Hematopoietic multipotent progenitor cell (in vitro differentiated cells): ENCODE data around the gene FAM98B. TPM values are rescaled to one million over a fixed set of nuclear protein-coding genes. Genes with fewer than 3 reads are reported as not detected.
"Not testable (repeated sequence)": the region's sequence is repeated elsewhere in the genome, so short reads cannot be mapped to it uniquely, and the experiment has no call there.

Experiments used
- DNase-seq, 3 donors: peaks; one replicate each; pipeline ENCODE4 v3.0.0-alpha.2; 2011 to 2015; ENCODE audit warnings: low read depth in 2 of 3, low spot score in 2 of 3
- total RNA-seq: library from RNA; depleted of rRNA; stranded (reverse); fragments of >200 nt; gene quantifications from one replicate; pipeline ENCODE4 v1.2.3, GENCODE V29; 2012

Gene FAM98B
- total RNA-seq, result 7.3 TPM

DNA sequence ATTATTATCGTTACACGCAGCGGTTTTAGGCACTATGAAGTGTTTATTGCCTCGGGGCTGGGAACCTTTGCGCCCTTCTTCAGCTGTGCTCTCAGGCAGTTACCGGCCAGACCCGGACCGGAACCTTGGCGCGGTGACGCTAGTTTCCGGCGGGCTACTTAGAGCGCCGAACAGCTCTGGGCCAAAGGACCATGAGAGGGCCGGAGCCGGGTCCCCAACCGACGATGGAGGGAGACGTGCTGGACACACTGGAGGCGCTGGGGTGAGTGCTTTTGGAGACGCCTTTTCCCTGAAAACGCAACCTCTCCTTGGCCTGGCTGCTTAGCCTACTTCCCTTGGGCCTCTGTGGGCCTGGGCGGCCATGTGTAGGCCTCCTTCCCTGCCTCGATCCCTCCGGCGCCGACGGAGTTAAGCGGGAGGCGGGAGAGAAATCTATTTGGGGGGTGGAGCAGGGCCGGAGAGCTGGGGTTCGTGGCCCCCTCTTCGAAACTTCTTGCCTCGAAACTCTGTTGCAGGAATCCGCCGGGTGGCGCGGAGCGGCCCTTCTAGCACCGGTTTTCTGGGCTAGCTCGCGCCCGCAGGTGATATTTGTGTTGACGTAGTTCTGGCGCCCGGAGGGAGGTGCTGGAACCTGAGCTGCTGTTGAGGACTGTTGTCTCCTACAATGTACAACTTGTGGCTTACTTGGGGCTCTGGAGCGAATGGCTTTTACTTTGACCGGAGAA lies at the start of gene FAM98B:
FAM98B (plus strand) TSS at position 157 of the 725 bp plus-strand sequence; CDS start at position 192, 35 bp downstream.
- peak; percentile 72 to 91 (median 86) for DNase-seq

DNA sequence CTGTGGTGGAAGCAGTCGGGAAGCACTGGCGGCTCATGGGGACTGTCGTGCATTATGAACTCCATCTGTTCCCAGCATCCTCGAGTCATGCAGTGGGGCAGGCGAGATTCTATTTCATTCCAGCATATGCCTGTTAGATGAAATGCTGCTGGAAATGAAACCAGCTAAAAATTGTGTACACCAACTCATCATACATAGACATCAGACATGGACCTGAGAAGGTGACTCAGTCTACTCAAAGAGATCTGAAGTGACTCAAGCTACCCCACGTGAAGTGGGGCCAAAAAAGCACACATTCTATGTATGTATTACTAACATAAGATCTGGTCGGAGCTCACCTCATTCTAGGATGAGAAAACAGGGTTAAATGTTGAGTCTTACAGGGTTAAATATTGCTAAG lies 47.5 kb upstream of the FAM98B start:
- DNase-seq, result no peak

DNA sequence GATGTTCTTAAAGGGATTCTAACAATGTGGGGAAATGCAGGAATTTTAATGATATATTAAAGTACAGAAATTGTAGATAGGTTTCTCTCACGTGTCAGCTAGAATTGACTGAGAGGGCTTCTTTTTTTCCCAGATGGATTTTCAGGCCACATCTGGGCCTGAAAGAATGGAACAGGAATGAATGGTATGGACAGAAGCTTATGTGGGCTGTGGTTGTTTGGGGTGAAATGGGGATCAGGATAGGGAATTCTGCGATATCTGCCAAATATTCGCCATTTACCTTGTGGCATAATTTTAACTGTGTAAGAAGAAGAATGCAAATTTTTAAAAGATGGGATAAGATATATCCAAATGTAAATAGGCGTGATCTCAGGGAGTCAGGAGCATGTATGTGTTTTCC lies 45.4 kb upstream of the FAM98B start:
- DNase-seq, result no peak

DNA sequence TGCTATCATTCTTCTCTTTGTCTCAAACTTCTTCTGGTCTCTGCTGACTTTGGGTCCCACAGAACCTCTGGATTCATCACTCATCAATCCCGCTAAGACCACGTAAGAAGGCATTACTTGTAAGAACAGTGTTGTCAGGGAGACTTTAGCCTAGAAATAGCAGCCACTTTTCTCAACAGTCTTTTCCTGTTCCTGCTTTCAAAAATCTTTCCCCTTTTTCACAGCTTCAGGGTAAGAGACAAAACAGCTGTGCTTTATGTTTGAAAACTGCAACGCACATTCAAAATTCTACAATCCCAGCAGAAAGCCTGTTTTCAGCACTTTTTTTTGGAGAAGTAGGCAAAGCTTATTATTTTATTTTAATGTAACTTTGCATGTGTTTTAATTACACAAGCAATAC lies 42.0 kb upstream of the FAM98B start:
- peak in 1 of 3 donors; percentile 19 for DNase-seq

DNA sequence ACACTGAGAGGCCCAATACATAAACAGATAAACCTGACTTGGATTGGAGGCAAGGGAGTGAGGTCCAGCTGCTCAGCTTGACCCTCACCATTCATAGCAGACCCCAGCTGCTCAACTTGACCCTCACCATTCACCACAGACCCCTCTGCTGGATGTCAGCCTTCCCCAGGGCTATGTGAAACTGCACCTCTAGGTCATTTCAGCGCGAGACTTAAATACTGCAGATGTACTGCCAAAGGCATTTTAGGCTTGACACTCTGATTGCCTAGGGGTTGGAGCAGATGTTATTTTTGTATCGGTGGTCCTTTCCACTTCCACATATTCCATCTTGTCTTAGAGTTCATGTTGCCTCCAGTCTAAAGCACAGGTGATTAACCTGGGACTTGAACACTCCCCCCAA lies 41.5 kb upstream of the FAM98B start:
- DNase-seq, result no peak

DNA sequence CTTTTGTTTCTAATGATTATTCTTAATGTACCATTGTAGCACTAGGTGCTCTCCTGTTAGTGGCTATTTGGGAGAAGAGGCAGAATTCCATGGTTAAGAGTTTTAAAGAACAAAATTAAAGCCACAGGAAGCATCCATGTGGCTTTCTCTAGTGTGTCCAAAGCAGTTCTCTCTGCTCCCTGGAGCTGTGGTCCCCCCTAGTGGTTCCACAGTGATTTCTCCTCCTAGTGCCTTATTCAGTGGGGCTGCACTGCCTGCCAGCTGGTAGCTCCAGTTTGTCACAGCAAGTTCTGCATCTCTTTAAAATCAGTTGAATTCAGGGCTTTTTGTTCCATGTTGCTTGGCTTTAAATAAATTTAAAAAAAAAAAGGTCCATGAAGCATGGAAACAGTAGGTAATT lies 39.6 kb upstream of the FAM98B start:
- DNase-seq, result peak in 2 of 3 donors; percentile 18 to 60

DNA sequence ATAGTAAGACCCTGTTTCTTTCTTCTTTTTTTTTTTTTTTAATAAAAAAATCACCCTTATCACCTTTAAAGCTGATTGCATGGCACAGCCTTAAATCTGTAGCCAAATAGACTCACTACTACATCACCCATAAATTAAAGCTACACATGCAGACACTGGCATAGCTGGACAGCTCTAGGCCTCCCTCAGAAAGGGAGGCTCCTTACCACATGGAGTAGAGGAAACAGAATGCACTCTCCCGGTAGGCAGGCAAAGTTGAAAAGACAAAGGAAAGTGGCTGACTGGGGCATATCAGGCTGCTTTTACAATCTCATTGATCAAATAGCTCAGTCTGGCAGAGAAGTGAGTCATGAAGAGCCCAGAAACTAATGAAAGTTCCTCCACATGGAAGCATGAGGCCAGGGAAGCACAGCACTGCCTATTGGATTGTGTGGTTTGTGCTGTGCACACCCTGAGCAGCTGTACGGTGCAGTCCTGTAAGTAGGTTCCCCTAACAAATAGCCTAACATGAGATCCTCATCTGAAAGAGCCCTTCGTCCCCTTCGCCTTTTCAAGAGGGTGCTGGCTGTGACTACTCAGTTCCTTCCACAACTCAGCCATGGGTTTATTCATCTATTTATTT lies 32.7 kb upstream of the FAM98B start:
- no peak for DNase-seq

DNA sequence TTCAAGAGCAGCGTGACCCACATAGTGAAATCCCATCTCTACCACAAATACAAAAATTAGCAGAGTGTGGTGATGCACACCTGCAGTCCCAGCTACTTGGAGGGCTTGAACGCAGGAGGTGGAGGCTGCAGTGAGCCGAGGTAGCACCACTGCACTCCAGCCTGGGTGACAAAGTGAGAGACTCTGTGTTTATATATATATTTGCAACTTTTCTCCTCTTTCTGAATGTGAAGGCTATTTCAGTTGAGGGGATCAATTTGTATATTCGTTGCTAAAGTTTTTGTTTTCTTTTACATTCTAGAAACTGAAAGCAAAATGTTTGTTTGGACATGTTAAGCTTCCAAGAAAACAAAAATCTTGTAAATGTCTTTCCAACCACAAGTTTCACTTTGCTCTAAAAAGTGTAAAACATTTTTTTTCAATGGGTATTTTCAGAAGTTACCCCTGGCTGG lies 29.8 kb upstream of the FAM98B start:
- no peak for DNase-seq

DNA sequence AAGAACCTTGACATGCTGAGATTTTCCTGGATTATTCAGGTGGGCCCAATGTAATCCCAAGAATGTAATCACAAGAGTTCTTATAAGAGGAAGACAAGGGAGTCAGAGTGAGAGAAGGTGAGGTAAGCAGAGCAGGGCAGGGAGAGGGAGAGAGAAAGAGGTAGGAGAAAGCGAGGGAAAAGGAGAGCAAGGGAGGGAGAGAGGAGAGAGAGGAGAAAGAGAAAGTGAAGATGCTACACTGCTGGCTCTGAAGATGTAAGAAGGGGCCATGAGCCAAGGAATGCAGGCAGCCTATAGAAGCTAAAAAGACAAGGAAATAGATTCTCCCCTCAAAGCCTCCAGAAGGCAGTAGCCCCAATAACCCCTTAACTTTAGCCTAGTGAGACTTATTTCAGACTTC lies 28.7 kb upstream of the FAM98B start:
- no peak for DNase-seq

DNA sequence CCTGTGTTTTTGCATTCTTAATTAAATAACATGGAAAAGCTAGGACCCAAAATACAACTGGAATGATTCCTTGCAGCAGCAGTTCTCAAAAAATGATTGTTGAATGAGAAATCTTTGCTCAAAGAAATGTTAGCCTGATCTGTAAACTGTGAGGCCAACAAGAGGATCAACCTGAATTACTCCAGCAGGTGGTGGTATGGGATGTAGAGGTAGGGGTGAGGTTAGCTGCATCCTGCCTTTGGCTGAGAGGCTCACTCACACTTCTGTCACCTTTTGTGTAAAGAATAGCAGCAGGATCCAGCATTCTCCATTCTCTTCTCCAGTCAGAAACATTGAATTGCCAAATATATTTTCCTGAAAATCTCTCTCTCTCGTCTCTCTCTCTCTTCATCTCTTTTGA lies 26.5 kb upstream of the FAM98B start:
- no peak for DNase-seq

DNA sequence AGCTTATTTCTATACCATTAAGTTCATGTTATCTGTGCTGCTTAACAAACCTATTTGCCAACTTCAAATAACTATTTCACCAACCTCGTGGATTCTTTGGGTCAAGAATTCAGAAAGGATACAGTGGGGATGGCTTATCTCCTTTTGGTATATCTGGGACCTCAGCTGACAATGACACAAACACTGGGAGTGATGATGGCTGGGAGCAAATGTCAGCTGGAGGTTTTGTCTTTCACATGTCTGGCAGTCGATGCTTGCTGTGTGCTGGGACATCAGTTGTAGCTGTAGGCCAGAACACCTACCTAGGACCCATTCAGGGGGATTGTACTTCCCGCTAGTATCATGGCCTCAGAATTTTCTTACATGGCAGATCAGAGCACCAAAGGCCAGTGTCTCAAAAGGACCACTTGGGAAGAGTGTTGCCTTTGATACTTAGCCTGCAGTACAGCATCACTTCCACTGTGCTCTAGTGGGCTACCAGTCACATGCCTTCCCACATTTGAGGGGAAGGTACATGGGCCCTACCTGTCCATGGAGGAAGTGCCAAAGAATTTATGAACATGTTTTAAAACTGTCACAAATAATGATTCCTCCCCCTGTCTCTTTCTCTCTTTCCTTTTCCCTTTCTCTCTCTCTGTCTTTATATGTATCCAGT lies 23.7 kb upstream of the FAM98B start:
- DNase-seq, result no peak

DNA sequence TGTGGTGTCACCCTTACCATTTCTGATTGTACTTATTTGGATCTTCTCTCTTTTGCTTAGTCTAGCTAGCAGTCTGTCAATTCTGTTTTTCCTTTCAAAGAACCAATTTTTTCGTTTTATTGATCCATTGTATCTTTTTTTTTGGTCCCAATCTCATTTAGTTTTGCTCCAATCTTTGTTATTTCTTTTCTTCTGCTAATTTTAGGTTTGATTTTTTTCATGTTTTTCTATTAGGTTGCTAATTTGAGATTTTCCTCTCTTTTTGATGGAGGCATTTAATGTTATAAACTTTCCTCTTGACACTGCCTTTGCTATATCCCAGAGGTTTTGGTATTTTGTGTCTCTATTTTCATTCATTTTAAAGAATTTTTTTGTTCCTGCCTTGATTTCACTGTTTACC lies 16.9 kb upstream of the FAM98B start:
- no peak for DNase-seq

DNA sequence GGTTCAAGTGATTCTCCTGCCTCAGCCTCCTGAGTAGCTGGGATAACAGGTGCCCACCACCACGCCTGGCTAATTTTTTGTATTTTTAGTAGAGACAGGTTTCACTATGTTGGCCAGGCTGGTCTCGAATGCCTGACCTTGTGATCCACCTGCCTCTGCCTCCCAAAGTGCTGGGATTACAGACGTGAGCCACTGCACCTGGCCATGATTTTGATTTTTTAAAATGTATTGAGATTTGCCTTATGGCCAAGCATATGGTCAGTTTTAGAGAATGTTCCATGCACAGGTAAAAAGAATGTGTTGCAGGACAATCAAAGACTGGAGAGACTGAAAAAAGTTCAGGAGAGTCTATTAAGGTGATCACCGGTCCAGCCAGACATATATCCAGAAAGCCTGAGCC lies 16.3 kb upstream of the FAM98B start:
- DNase-seq, result not testable (repeated sequence)

DNA sequence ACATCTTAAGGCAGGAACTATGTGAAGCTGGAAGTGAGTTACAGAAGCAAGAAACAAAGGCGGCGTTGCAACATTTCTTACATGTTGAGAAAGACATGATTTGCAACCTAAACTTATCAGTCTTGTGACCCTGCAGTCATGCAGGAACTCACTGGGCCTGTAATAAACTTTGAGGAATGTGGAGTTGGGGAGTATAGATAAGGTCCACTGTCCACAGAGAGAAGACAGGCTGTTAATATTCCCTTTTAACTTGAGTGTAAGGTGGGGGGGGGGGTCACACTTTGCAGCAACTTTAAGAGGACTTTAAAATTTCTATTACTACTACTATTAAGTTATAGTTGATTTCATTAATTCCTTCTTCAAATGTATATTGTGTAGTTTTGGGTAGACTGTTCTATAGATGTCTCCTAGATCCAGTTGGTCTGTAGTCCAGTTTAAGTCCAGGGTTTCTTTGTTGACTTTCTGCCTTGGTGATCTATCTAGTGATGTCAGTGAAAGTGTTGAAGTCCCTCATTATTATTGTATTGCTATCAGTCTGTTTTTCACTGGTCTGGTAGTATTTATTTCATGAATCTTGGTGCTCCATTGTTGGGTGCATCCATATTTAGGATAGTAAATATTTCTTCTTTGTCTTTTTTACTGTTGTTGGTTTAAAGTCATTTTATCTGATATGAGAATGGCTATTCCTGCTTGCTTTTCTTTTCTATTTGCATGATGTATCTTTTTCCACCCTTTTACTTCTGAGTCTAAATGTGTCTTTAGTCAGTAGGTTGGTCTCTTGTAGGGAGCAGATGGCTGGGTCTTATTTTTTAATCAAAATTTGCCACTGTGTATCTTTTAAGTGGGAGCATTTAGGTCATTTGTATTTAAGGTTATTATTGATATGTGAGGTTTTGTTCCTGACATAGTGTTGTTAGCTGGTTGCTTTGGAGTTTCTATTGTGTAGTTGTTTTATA lies 15.6 kb upstream of the FAM98B start:
- DNase-seq, result no peak

DNA sequence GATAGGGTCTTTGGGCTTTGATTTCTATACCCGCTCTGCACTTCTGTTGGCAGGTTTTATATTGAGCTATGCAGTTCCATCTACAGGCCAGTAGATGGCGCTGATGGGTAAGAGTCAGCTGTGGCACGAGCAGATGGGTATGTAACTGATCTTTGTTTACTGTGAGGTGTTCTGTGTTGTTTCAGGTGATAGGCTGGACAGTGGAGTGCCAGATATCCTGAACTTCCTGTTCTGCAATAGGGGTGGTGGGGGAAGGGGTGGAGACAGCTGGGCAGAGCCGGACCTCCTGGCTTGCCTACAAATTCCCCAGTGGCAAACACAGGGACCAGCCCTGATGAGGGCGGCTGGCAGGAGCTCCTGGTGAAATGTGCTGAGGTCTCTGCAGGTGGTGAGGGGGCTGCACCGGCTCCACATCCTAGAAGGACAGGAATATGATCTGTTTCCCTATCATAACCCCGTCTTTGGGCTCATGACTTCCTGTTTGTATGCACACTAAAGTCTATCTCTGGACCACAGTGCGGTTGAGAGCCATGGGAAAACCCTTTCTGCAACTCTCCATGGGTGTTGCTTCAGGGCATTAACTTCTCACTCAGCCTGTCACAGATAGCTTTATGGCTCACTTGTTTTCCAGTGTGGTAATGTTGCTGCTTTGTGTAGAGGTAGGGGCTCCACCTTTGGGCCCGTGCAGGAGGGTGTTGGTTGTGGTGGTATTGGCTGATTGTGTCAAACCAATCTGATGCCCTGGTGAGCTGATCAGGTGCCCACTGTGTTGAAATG lies 13.4 kb upstream of the FAM98B start:
- DNase-seq, result peak; percentile 63 to 74 (median 67)

DNA sequence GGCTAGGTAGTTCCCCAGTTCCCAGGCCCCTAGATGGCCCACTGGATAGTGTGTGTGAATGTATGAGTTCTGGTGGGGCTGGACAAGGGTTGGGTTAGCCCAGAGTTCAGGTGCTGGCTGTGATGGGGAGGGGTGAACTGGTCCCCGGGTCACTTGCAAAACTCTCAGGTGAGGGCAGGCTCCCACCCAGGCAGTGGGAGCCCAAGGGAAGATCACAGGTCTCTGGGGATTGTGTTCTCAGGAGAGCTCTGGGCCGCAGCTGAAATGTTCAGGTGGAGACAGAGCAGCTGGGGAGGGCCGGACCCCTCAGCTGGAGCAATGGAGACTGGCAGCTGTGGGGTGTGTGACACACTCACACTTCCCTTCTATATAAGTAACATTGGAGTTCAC lies 12.8 kb upstream of the FAM98B start:
- DNase-seq, result no peak

DNA sequence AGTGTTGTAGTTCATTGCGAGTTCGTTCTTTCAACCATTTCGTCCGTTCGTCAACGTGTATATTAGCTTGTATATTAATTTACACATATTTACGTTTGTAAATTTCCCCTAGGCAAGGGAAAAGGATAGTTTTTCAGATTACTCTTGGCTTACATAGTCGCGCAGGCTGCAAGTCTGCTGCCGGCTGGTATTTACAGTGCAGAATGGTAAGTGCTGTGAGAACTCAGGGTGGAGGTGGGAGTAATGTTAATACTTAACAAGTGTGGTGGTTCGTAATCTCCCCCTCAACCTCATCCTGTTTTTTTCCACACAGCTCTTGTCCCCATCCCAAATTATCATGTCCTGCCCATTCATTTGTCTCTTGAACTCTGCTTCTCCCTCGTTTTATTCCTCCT lies 766 bp downstream of the FAM98B start:
- DNase-seq, result no peak

DNA sequence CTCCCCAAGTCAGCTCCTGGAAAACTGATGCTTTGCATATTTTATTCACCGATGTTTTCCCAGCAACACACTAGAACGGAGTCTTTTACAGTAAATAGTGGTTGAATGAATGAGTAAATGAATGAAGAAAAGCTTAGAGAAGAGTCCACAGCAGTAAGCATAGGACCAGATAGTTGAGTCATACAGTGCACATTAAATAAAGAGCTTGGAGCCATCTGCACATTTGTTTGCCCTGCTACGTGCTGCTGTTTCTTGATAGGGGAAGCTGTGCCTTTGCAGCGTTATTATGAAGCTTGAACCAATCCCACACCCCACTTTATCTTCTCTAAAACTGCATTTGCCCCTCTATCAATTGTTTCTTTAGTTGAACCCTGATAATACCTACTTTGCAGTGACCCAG lies 1.2 kb downstream of the FAM98B start:
- peak in 1 of 3 donors; percentile 38 for DNase-seq

DNA sequence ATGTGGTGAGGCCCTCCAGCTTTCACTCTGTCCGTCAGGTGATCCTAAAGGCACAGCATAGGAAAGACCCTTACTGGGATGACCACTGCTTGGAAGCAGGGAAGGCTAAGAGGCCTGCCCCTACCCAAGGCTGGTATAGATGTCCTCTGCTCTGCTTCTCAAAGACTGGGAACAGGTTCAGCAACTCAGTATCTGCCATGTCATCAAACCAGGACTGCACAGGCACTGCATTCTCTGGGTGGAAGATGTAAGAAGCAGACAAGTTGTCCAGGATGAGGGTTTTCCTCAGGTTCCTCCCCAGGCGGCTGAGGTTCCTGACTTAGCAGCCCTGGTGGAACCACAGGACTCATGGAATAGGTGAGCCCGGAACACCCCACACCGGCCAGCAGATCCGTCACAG lies 4.7 kb downstream of the FAM98B start:
- DNase-seq, result no peak

DNA sequence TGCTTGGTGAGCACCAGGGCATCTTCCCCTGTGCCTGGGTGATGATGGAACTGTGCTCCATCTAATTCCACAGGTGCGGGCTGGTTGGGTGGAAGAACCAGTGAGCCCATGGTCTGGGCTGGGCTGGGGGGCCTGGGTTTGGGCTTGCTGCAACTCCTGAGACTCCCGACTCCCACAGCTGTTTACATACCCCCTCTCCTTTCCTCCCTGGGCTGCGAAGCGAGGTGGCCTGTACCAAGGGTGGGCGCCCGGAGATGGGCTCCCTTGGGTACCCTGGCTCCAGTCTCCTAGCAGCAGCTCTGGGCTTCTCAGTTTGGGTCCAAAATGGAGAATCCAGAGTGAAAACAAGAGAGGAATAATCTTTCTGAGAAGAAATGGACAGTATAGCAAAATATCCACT lies 5.6 kb downstream of the FAM98B start:
- DNase-seq, result no peak
